ENCODE results near the gene SCD5.

Gene SCD5

GRCh38 chr4:82748810-82749470 lies 49.7 kb downstream of the SCD5 start:
- Histone ChIP-seq H3K27me3 (no peaks in the 10 kb centered on the region), H3K36me3 (no peaks in the 10 kb centered on the region), H3K4me1 (ENCODE audit: control insufficient read depth in 1 of 2, insufficient read depth in 1 of 2, low read depth in 1 of 2, low read length in 1 of 2) (no peaks in the 10 kb centered on the region), H3K4me3 (ENCODE audit: low read depth in 1 of 2, low read length in 1 of 2) (no peak overlapping the region), H3K9me3 (no peaks in the 10 kb centered on the region), H3K27ac (no peak overlapping the region)
- TF ChIP-seq, protein P1, sequence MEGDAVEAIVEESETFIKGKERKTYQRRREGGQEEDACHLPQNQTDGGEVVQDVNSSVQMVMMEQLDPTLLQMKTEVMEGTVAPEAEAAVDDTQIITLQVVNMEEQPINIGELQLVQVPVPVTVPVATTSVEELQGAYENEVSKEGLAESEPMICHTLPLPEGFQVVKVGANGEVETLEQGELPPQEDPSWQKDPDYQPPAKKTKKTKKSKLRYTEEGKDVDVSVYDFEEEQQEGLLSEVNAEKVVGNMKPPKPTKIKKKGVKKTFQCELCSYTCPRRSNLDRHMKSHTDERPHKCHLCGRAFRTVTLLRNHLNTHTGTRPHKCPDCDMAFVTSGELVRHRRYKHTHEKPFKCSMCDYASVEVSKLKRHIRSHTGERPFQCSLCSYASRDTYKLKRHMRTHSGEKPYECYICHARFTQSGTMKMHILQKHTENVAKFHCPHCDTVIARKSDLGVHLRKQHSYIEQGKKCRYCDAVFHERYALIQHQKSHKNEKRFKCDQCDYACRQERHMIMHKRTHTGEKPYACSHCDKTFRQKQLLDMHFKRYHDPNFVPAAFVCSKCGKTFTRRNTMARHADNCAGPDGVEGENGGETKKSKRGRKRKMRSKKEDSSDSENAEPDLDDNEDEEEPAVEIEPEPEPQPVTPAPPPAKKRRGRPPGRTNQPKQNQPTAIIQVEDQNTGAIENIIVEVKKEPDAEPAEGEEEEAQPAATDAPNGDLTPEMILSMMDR (IDR thresholded peaks at IDR 0.05): no peak

DNA sequence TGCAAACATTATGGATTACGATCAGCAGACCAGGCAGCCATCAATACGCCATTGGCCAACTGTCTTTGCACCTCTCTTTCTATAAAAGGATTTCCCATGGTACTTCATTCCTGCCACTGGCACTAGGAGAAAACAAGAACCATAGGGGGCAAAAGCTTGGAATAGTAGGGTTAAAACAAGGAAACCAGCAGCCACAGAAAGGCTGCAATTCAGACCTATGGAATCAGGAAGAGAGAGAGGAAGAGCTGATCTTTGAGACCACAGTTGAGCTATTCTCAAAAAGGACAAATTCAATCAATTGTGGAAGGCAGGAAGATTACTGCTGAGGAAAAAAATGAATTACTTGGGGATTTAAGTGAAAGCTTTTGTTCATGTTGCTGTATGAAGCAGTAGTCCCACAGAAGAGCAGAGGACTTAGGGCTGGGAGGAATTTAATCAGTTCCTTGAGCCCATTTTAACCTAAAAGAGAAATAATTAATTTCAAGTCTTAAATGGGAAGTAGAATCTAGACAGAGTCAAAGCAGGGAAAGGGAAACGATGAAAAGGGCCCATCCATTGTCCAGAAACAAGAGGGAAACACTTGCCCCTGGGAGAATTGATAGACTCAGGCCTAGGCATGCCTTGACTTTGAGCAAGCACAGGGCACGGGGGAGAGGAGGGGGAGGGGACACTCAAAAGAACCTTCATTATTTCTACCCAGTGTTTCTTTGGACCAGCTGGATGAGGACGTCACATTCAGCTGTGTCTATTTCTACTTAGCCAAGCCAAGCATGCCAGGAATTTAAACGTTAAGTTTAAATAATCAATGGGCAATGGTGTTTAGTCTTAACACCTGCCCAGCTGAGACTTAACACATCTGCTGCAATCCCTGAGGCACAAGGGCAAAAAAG lies 50.7 kb downstream of the SCD5 start:
- no peaks in the 10 kb centered on the region for H3K9me3 ChIP-seq
- TF ChIP-seq, protein P1 (IDR thresholded peaks at IDR 0.05): no peak
- H3K4me3 ChIP-seq (ENCODE audit: low read depth in 1 of 2, low read length in 1 of 2): no peak overlapping the region
- no peaks in the 10 kb centered on the region for H3K4me1 ChIP-seq (ENCODE audit: control insufficient read depth in 1 of 2, insufficient read depth in 1 of 2, low read depth in 1 of 2, low read length in 1 of 2)
- no peak overlapping the region for H3K27ac ChIP-seq
- no peaks in the 10 kb centered on the region for H3K27me3 ChIP-seq
- H3K36me3 ChIP-seq: no peaks in the 10 kb centered on the region

- Histone ChIP-seq H3K4me1 (ENCODE audit: control insufficient read depth in 1 of 2, insufficient read depth in 1 of 2, low read depth in 1 of 2, low read length in 1 of 2) (no peaks in the 10 kb centered on the region), H3K4me3 (ENCODE audit: low read depth in 1 of 2, low read length in 1 of 2) (no peak overlapping the region), H3K36me3 (no peaks in the 10 kb centered on the region), H3K27ac (no peak overlapping the region), H3K27me3 (no peaks in the 10 kb centered on the region), H3K9me3 (no peaks in the 10 kb centered on the region)
- TF ChIP-seq, protein P1 (IDR thresholded peaks at IDR 0.05): no peak
These were observed 51.7 kb downstream of the SCD5 start for GRCh38 chr4:82746705-82747574.

- Histone ChIP-seq H3K4me3 (ENCODE audit: low read depth in 1 of 2, low read length in 1 of 2) (no peak overlapping the region), H3K36me3 (no peaks in the 10 kb centered on the region), H3K27ac (no peak overlapping the region), H3K9me3 (no peaks in the 10 kb centered on the region), H3K4me1 (ENCODE audit: control insufficient read depth in 1 of 2, insufficient read depth in 1 of 2, low read depth in 1 of 2, low read length in 1 of 2) (no peaks in the 10 kb centered on the region), H3K27me3 (no peaks in the 10 kb centered on the region)
- TF ChIP-seq, protein P1 (IDR thresholded peaks at IDR 0.05): no peak
These were observed 53.3 kb downstream of the SCD5 start for GRCh38 chr4:82745173-82745842.
